DOHH2 (cell line): ENCODE results near the gene EPN2.

Experiments used
- EZH2phosphoT487 ChIP-seq: fragments of 200-600 bp; sonication (generic); IDR thresholded peaks from 2 replicates; pipeline ENCODE4 v1.6.1; 2017; ENCODE audit warnings: borderline replicate concordance, mild to moderate bottlenecking, antibody characterized with exemption, low read length, moderate library complexity, mixed read lengths
- TF ChIP-seq, protein P1 (sequence below): fragments of 200-600 bp; sonication (generic); IDR thresholded peaks from one replicate; pipeline ENCODE4 v1.5.1; 2014; ENCODE audit warnings: antibody characterized with exemption, mild to moderate bottlenecking, low read depth, low read length; ENCODE audit not compliant: poor library complexity, severe bottlenecking

GRCh38 chr17:19248928-19249574, 11.9 kb downstream of the EPN2 start:
- TF ChIP-seq, protein P1, sequence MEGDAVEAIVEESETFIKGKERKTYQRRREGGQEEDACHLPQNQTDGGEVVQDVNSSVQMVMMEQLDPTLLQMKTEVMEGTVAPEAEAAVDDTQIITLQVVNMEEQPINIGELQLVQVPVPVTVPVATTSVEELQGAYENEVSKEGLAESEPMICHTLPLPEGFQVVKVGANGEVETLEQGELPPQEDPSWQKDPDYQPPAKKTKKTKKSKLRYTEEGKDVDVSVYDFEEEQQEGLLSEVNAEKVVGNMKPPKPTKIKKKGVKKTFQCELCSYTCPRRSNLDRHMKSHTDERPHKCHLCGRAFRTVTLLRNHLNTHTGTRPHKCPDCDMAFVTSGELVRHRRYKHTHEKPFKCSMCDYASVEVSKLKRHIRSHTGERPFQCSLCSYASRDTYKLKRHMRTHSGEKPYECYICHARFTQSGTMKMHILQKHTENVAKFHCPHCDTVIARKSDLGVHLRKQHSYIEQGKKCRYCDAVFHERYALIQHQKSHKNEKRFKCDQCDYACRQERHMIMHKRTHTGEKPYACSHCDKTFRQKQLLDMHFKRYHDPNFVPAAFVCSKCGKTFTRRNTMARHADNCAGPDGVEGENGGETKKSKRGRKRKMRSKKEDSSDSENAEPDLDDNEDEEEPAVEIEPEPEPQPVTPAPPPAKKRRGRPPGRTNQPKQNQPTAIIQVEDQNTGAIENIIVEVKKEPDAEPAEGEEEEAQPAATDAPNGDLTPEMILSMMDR, result no peak
- no peak for TF ChIP-seq EZH2phosphoT487
